ENCODE results near the gene DENND2C.

DENND2C gene

DNA sequence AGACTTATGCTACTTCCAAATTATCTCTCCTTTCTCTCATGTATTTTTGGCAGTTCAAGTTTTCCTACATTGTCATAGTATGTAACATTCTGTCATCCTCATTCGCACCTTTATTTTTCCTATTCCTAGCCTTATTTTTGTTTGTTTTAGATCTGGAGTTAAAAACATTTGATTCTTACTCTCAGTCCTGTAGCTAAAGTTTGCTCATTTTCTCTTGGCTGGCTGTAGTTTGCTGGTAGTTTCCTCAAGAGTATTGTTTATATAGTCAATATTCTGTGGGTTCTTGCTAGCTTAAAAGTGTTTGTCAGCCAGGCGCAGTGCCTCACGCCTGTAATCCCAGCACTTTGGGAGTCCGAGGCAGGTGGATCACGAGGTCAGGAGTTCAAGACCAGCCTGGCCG, 129.0 kb downstream of the DENND2C start:
- no peak for DNase-seq (ENCODE audit: low read depth)

DNA sequence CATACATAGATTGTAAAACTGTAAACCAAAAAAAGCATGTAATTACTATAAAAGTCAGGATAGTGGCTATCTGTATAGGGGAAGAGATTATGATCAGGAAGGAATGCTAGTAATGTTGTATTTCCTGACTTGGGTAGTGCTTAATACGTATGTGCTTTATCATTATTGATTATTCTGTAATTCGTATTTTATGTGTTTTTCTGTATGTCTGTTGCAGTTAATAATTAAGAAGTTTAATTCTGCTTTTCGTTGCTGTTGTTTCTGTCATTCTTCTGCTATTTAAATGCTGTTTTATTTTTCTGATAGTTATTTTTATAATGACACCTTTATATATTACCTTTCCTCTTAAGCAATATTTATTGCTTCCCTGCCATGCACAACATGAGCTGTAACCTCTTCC, 129.6 kb downstream of the DENND2C start:
- DNase-seq (ENCODE audit: low read depth), result no peak

GRCh38 chr1:114536043-114536442, 133.8 kb downstream of the DENND2C start:
- no peak for DNase-seq (ENCODE audit: low read depth)

- DNase-seq (ENCODE audit: low read depth), result no peak
Measured at GRCh38 chr1:114535401-114535800, 134.4 kb downstream of the DENND2C start.
